ENCODE results near the gene CD300LB. TPM values are rescaled to one million over a fixed set of nuclear protein-coding genes. Genes with fewer than 3 reads are reported as not detected.

Gene CD300LB
- polyA plus RNA-seq, 3 donors, result 0.17 to 0.44 (median 0.20) TPM

- DNase-seq (ENCODE audit: extremely low read depth in 1 of 11, low read depth in 9 of 11, low spot score in 4 of 11), result no peak
Observed at GRCh38 chr17:74554909-74555308, 23.6 kb upstream of the CD300LB start.

GRCh38 chr17:74552037-74552436 lies 20.8 kb upstream of the CD300LB start:
- DNase-seq (ENCODE audit: extremely low read depth in 1 of 11, low read depth in 9 of 11, low spot score in 4 of 11), result peak in 1 of 11 donors; percentile 15

- DNase-seq (ENCODE audit: extremely low read depth in 1 of 11, low read depth in 9 of 11, low spot score in 4 of 11), result no peak
Observed at GRCh38 chr17:74550602-74551001, 19.3 kb upstream of the CD300LB start.

GRCh38 chr17:74549343-74549742 lies 18.1 kb upstream of the CD300LB start:
- DNase-seq (ENCODE audit: extremely low read depth in 1 of 11, low read depth in 9 of 11, low spot score in 4 of 11), result no peak

GRCh38 chr17:74547736-74548135 lies 16.5 kb upstream of the CD300LB start:
- no peak for DNase-seq (ENCODE audit: extremely low read depth in 1 of 11, low read depth in 9 of 11, low spot score in 4 of 11)

- DNase-seq (ENCODE audit: extremely low read depth in 1 of 11, low read depth in 9 of 11, low spot score in 4 of 11), result no peak
Observed at GRCh38 chr17:74547264-74547663, 16.0 kb upstream of the CD300LB start.

- no peak for DNase-seq (ENCODE audit: extremely low read depth in 1 of 11, low read depth in 9 of 11, low spot score in 4 of 11)
Observed at GRCh38 chr17:74546586-74546985, 15.3 kb upstream of the CD300LB start.

- no peak for DNase-seq (ENCODE audit: extremely low read depth in 1 of 11, low read depth in 9 of 11, low spot score in 4 of 11)
Observed at GRCh38 chr17:74545843-74546230, 14.6 kb upstream of the CD300LB start, which contains the start of gene CD300C. TSS of gene CD300C (minus strand) at chr17:74546115. CDS start at chr17:74545782, 333 bp downstream.

GRCh38 chr17:74544991-74545842 lies 13.9 kb upstream of the CD300LB start:
- peak in 1 of 11 donors; percentile 5 for DNase-seq (ENCODE audit: extremely low read depth in 1 of 11, low read depth in 9 of 11, low spot score in 4 of 11)

GRCh38 chr17:74543891-74544760 lies 12.9 kb upstream of the CD300LB start:
- no peak for DNase-seq (ENCODE audit: extremely low read depth in 1 of 11, low read depth in 9 of 11, low spot score in 4 of 11)

GRCh38 chr17:74543406-74543805 lies 12.1 kb upstream of the CD300LB start:
- DNase-seq (ENCODE audit: extremely low read depth in 1 of 11, low read depth in 9 of 11, low spot score in 4 of 11), result no peak

- no peak for DNase-seq (ENCODE audit: extremely low read depth in 1 of 11, low read depth in 9 of 11, low spot score in 4 of 11)
Observed at GRCh38 chr17:74542727-74543383, 11.6 kb upstream of the CD300LB start.

- DNase-seq (ENCODE audit: extremely low read depth in 1 of 11, low read depth in 9 of 11, low spot score in 4 of 11), result no peak
Observed at GRCh38 chr17:74542166-74542565, 10.9 kb upstream of the CD300LB start.

- no peak for DNase-seq (ENCODE audit: extremely low read depth in 1 of 11, low read depth in 9 of 11, low spot score in 4 of 11)
Observed at GRCh38 chr17:74541176-74542111, 10.2 kb upstream of the CD300LB start.

- DNase-seq (ENCODE audit: extremely low read depth in 1 of 11, low read depth in 9 of 11, low spot score in 4 of 11), result no peak
Observed at GRCh38 chr17:74539281-74539820, 8.1 kb upstream of the CD300LB start.

- DNase-seq (ENCODE audit: extremely low read depth in 1 of 11, low read depth in 9 of 11, low spot score in 4 of 11), result no peak
Observed at GRCh38 chr17:74536890-74537289, 5.6 kb upstream of the CD300LB start.

- DNase-seq (ENCODE audit: extremely low read depth in 1 of 11, low read depth in 9 of 11, low spot score in 4 of 11), result no peak
Observed at GRCh38 chr17:74532115-74532514, 840 bp upstream of the CD300LB start.

- no peak for DNase-seq (ENCODE audit: extremely low read depth in 1 of 11, low read depth in 9 of 11, low spot score in 4 of 11)
Observed at GRCh38 chr17:74530831-74531150, 484 bp downstream of the CD300LB start.

Measured in renal cortex interstitium (tissue), 11 donors.